ENCODE results near the gene LPCAT1. TPM values are rescaled to one million over a fixed set of nuclear protein-coding genes. Genes with fewer than 3 reads are reported as not detected.

The LPCAT1 gene
- total RNA-seq, 1 donor from 2014 or later: 108 TPM

- Mint-ChIP-seq H3K36me3 (no peaks in the 10 kb centered on the region), H3K27me3 (ENCODE audit: insufficient read depth, low read depth) (peaks cover 16% of the 10 kb centered on the region), H3K9me3 (peaks cover 20% of the 10 kb centered on the region), H3K4me3 (no peak overlapping the region), H3K27ac (no peak overlapping the region), H3K4me1 (no peaks in the 10 kb centered on the region)
- no peak overlapping the region for H3K9ac ChIP-seq
- no peaks in the 10 kb centered on the region for H3K9me3 ChIP-seq (ENCODE audit: low read depth)
- no peak overlapping the region for H2AFZ ChIP-seq (replicated peaks)
- no peaks in the 10 kb centered on the region for H3F3A ChIP-seq (ENCODE audit: low read depth)
- TF ChIP-seq EZH2 (IDR thresholded peaks at IDR 0.05) (no peak), EZH2phosphoT487 (IDR thresholded peaks at IDR 0.05) (no peak), CTCF (IDR thresholded peaks at IDR 0.05) (no peak)
- H4K20me1 ChIP-seq (ENCODE audit: low read depth): no peaks in the 10 kb centered on the region
- H3K4me2 ChIP-seq: no peak overlapping the region
- H3K27ac ChIP-seq: no peak overlapping the region
- peaks cover 15% of the 10 kb centered on the region for H3K27me3 ChIP-seq
- DNase-seq (ENCODE audit: low spot score): no peak
- H3K36me3 ChIP-seq: no peaks in the 10 kb centered on the region
- no peak overlapping the region for H3K4me3 ChIP-seq
- H3K79me2 ChIP-seq (ENCODE audit: low read depth): no peaks in the 10 kb centered on the region
- no peaks in the 10 kb centered on the region for H3K4me1 ChIP-seq
These were observed 88.4 kb downstream of the LPCAT1 start for GRCh38 chr5:1435369-1435768.

- no peak for DNase-seq (ENCODE audit: low spot score)
- peaks cover 2% of the 10 kb centered on the region for H3K4me1 Mint-ChIP-seq
These were observed 91.5 kb downstream of the LPCAT1 start for GRCh38 chr5:1432296-1432695.

GRCh38 chr5:1431896-1432295, 91.9 kb downstream of the LPCAT1 start:
- H3K9me3 ChIP-seq (ENCODE audit: low read depth): peaks cover 3% of the 10 kb centered on the region
- Mint-ChIP-seq H3K4me3 (no peak overlapping the region), H3K36me3 (no peaks in the 10 kb centered on the region), H3K9me3 (peaks cover 40% of the 10 kb centered on the region), H3K27me3 (ENCODE audit: insufficient read depth, low read depth) (peaks cover 9% of the 10 kb centered on the region), H3K4me1 (peaks cover 2% of the 10 kb centered on the region), H3K27ac (no peak overlapping the region)
- no peak overlapping the region for H3K27ac ChIP-seq
- H3K36me3 ChIP-seq: no peaks in the 10 kb centered on the region
- TF ChIP-seq EZH2phosphoT487 (IDR thresholded peaks at IDR 0.05) (no peak), CTCF (IDR thresholded peaks at IDR 0.05) (no peak), EZH2 (IDR thresholded peaks at IDR 0.05) (no peak)
- no peaks in the 10 kb centered on the region for H3K4me1 ChIP-seq
- H3K79me2 ChIP-seq (ENCODE audit: low read depth): no peaks in the 10 kb centered on the region
- H2AFZ ChIP-seq (replicated peaks): no peak overlapping the region
- no peaks in the 10 kb centered on the region for H4K20me1 ChIP-seq (ENCODE audit: low read depth)
- DNase-seq (ENCODE audit: low spot score): no peak
- H3K9ac ChIP-seq: no peak overlapping the region
- no peaks in the 10 kb centered on the region for H3K27me3 ChIP-seq
- H3F3A ChIP-seq (ENCODE audit: low read depth): no peaks in the 10 kb centered on the region
- H3K4me3 ChIP-seq: no peak overlapping the region
- no peak overlapping the region for H3K4me2 ChIP-seq

More at GRCh38 chr5:1432296-1432695, 91.5 kb downstream of the LPCAT1 start:
- Mint-ChIP-seq H3K36me3 (no peaks in the 10 kb centered on the region), H3K27ac (no peak overlapping the region), H3K4me3 (no peak overlapping the region), H3K9me3 (peaks cover 37% of the 10 kb centered on the region), H3K27me3 (ENCODE audit: insufficient read depth, low read depth) (peaks cover 9% of the 10 kb centered on the region)
- TF ChIP-seq EZH2phosphoT487 (IDR thresholded peaks at IDR 0.05): no peak
- no peak for TF ChIP-seq EZH2 (IDR thresholded peaks at IDR 0.05)
- no peak for TF ChIP-seq CTCF (IDR thresholded peaks at IDR 0.05)
- no peaks in the 10 kb centered on the region for H4K20me1 ChIP-seq (ENCODE audit: low read depth)
- no peak overlapping the region for H3K4me3 ChIP-seq
- peaks cover 3% of the 10 kb centered on the region for H3K9me3 ChIP-seq (ENCODE audit: low read depth)
- no peak overlapping the region for H2AFZ ChIP-seq (replicated peaks)
- H3K27me3 ChIP-seq: no peaks in the 10 kb centered on the region
- H3K4me1 ChIP-seq: no peaks in the 10 kb centered on the region
- no peaks in the 10 kb centered on the region for H3K36me3 ChIP-seq
- no peak overlapping the region for H3K9ac ChIP-seq
- no peaks in the 10 kb centered on the region for H3K79me2 ChIP-seq (ENCODE audit: low read depth)
- H3F3A ChIP-seq (ENCODE audit: low read depth): no peaks in the 10 kb centered on the region
- H3K4me2 ChIP-seq: no peak overlapping the region
- H3K27ac ChIP-seq: no peak overlapping the region

Data from neural progenitor cell (in vitro differentiated cells).